Mesendoderm (in vitro differentiated cells): ENCODE results near the gene MRM2. TPM values are rescaled to one million over a fixed set of nuclear protein-coding genes. Genes with fewer than 3 reads are reported as not detected.

ENCODE experiments used
- DNase-seq: peaks from one replicate; pipeline ENCODE4 v3.0.0; 2013
- H2AK5ac ChIP-seq: 2 replicates; pipeline ENCODE4 v1.6.1; 2013; ENCODE audit warnings: low read length, inconsistent platforms
- H2BK120ac ChIP-seq: 2 replicates; pipeline ENCODE4 v1.6.1; 2013; ENCODE audit warnings: low read depth, mild to moderate bottlenecking, low read length, moderate library complexity, mixed read lengths
- H2BK15ac ChIP-seq: replicated peaks from 2 replicates; pipeline ENCODE4 v1.6.1; 2013; ENCODE audit warnings: low read depth, mild to moderate bottlenecking, moderate library complexity
- H2BK5ac ChIP-seq: 2 replicates; pipeline ENCODE4 v1.6.1; 2013; ENCODE audit warnings: low read length, inconsistent platforms
- H3K18ac ChIP-seq: 2 replicates; pipeline ENCODE4 v1.6.1; 2013; ENCODE audit warnings: mild to moderate bottlenecking, low read length, mixed read lengths
- H3K23ac ChIP-seq: one replicate; pipeline ENCODE4 v1.6.1; 2013; ENCODE audit warnings: low read length
- H3K27ac ChIP-seq: 2 replicates; pipeline ENCODE4 v1.5.1; 2013; ENCODE audit warnings: low read depth, mild to moderate bottlenecking, inconsistent platforms, low read length, moderate library complexity
- H3K27me3 ChIP-seq: 2 replicates; pipeline ENCODE4 v1.6.1; 2013; ENCODE audit warnings: low read length, control low read depth, mild to moderate bottlenecking, inconsistent platforms; ENCODE audit not compliant: insufficient read depth, poor library complexity
- H3K36me3 ChIP-seq: 2 replicates; pipeline ENCODE4 v1.6.1; 2013; ENCODE audit warnings: low read length, inconsistent platforms; ENCODE audit not compliant: control insufficient read depth, insufficient read depth
- H3K4ac ChIP-seq: one replicate; pipeline ENCODE4 v1.6.1; 2013; ENCODE audit warnings: low read depth, mild to moderate bottlenecking, low read length, moderate library complexity
- H3K4me1 ChIP-seq: 2 replicates; pipeline ENCODE4 v1.6.1; 2013; ENCODE audit warnings: low read depth, low read length, inconsistent platforms; ENCODE audit not compliant: control insufficient read depth
- H3K4me2 ChIP-seq: 2 replicates; pipeline ENCODE4 v1.6.1; 2013; ENCODE audit warnings: low read length
- H3K4me3 ChIP-seq: 2 replicates; pipeline ENCODE4 v1.5.1; 2013; ENCODE audit warnings: mild to moderate bottlenecking, low read length
- H3K56ac ChIP-seq: one replicate; pipeline ENCODE4 v1.6.1; 2013; ENCODE audit warnings: low read length
- H3K79me1 ChIP-seq: 2 replicates; pipeline ENCODE4 v1.6.1; 2013; ENCODE audit warnings: low read length, inconsistent platforms
- H3K79me2 ChIP-seq: 2 replicates; pipeline ENCODE4 v1.6.1; 2013; ENCODE audit warnings: mild to moderate bottlenecking, low read length; ENCODE audit not compliant: control insufficient read depth, insufficient read depth
- H3K9ac ChIP-seq: 2 replicates; pipeline ENCODE4 v1.6.1; 2013; ENCODE audit warnings: low read length, inconsistent platforms
- H4K5ac ChIP-seq: one replicate; pipeline ENCODE4 v1.6.1; 2013; ENCODE audit warnings: low read length
- H4K8ac ChIP-seq: one replicate; pipeline ENCODE4 v1.6.1; 2013; ENCODE audit warnings: low read depth, mild to moderate bottlenecking, control low read depth, low read length, moderate library complexity
- WGBS: extraction: QIAGEN DNeasy Blood & Tissue Kit; methylation state at CpG from one replicate; pipeline ENCODE4 v1.1.7; 2013; ENCODE audit warnings: low lambda C conversion rate, missing lambda C conversion rate; ENCODE audit not compliant: insufficient coverage; ENCODE audit errors: extremely low coverage; 5-methylcytosine and 5-hydroxymethylcytosine counted together
- polyA plus RNA-seq, 2 experiments: library from polyadenylated mRNA; stranded (reverse); fragments of 200-250 nt; gene quantifications; one replicate each; pipeline ENCODE4 v1.2.3, GENCODE V29; 2013

The MRM2 gene
- 34.2 TPM for polyA plus RNA-seq (2013, experiment 1 of 2)
- 35.2 TPM for polyA plus RNA-seq (2013, experiment 2 of 2)

DNA sequence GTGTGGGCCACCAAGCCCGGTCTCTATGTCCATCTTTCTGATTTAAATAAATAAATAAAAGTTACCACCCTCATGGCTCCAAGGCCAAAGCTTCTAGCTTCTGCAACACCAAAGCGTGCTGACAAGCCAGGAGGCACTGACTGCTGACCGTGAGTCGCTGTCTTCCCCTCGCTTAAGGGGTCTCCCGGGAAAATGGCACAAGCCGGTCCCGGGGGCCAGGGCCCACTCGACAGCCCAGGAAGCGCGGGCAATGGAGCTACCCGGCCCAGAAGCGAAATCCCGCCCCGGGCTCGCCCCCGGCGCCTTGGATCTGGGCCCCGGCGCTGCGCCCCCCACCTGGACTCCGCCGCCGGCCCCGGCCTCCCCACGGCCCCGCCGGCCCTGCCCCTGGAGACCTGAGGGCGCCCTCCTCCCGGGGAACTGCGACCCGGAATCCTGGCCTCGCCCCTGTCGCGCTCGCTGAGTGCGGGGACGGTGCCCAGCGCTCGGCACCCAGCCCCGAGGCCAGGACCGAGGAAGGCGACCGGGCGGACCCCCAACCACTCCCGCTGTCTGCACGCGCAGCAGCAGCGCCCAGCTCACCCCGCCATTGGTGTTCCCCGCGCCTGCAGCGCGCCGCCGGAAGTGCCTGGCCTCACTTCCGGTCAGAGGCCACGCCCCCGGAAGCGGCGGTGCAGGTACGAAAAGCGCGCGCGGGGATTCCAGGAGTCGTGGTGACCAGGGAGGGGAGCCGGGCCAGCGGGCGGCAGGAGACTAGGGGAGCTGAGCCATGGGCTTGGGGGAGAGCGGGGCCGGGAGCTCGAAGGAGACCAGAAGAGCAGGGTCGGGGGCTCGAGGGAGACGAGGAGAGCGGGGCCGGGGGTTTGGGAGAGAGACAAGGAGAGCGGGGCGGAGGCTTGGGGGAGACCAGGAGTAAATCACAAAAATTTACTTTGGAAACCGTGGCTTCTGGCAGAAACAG is at the start of gene MRM2, which contains the start of gene NUDT1:
TSS of gene MRM2 (minus strand) at position 626 of the 961 bp plus-strand sequence. CDS start at position 590, 36 bp downstream.
TSS of gene NUDT1 (plus strand) at position 647 of the 961 bp plus-strand sequence. CDS start 2,349 bp downstream, outside the sequence.
- Histone ChIP-seq H3K18ac (peak within 1 kb of the TSS; percentile 98), H2AK5ac (no peak within 1 kb of the TSS), H2BK120ac (no peak within 1 kb of the TSS), H3K23ac (no peak within 1 kb of the TSS), H3K79me2 (peaks cover 14% of the 10 kb centered on the region), H3K79me1 (peaks cover 5% of the 10 kb centered on the region), H2BK15ac (no peak within 1 kb of the TSS), H3K56ac (peak within 1 kb of the TSS; percentile 98), H3K4me1 (no peaks in the 10 kb centered on the region), H3K9ac (peak within 1 kb of the TSS; percentile 82), H2BK5ac (no peak within 1 kb of the TSS), H3K4me3 (peak within 1 kb of the TSS; percentile 93), H3K27ac (no peak within 1 kb of the TSS), H3K27me3 (no peaks in the 10 kb centered on the region), H3K36me3 (peaks cover 6% of the 10 kb centered on the region), H4K8ac (peak within 1 kb of the TSS; percentile 97), H3K4me2 (peak within 1 kb of the TSS; percentile 83), H4K5ac (no peak within 1 kb of the TSS), H3K4ac (peak within 1 kb of the TSS; percentile 41)
- no CpG with 5 or more reads among the region's 81 CpGs for WGBS
- peak; percentile 86 for DNase-seq

DNA sequence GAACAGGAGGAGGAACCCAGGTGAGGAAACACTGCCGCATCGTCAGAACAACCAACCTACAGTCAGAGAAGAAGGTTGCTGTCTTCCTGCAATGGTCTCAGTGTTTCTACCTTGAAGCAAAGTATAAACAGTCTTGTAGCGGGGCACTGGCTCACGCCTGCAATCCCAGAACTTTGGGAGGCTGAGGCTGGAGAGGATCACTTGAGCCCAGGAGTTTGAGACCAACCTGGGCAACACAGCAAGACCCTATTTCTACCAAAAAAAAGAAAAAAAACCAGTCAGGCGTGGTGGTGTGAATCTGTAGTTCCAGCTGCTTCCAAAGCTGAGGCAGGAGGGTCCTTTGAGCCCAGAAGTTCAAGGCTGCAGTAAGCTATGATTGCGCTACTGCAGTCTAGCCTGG is 48.9 kb upstream of the MRM2 start:
- H3K36me3 ChIP-seq: no peaks in the 10 kb centered on the region
- no CpG with 5 or more reads among the region's 6 CpGs for WGBS
- H3K4me2 ChIP-seq: no peak overlapping the region
- no peak overlapping the region for H2BK120ac ChIP-seq
- no peaks in the 10 kb centered on the region for H3K79me2 ChIP-seq
- H3K27ac ChIP-seq: no peak overlapping the region
- H3K79me1 ChIP-seq: no peaks in the 10 kb centered on the region
- no peak for DNase-seq
- no peaks in the 10 kb centered on the region for H3K4me1 ChIP-seq
- H2BK5ac ChIP-seq: no peak overlapping the region
- no peak overlapping the region for H3K23ac ChIP-seq
- no peak overlapping the region for H3K18ac ChIP-seq
- H4K5ac ChIP-seq: no peak overlapping the region
- H3K9ac ChIP-seq: no peak overlapping the region
- H3K56ac ChIP-seq: no peak overlapping the region
- H3K4ac ChIP-seq: no peak overlapping the region
- H3K4me3 ChIP-seq: no peak overlapping the region
- H2BK15ac ChIP-seq: no peak overlapping the region
- no peak overlapping the region for H4K8ac ChIP-seq
- H2AK5ac ChIP-seq: no peak overlapping the region
- no peaks in the 10 kb centered on the region for H3K27me3 ChIP-seq

DNA sequence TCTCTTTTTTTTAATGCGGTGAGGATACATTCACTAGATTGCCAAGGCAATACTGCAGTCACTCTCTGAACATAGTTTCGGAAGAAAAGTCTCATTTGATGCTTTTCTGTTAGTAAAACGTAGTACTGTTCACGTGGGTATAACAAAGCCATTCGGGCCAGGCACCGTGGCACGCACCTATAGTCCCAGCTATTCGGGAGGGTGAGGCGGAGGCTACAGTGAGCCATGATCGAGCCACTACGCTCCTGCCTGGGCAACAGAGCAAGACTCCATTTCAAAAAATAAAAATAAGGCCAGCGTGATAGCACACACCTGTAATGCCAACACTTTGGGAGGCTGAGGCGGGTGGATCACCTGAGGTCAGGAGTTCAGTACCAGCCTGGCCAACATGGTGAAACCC is 47.6 kb upstream of the MRM2 start:
- H3K9ac ChIP-seq: no peak overlapping the region
- H3K4me3 ChIP-seq: no peak overlapping the region
- H3K56ac ChIP-seq: no peak overlapping the region
- H3K18ac ChIP-seq: no peak overlapping the region
- no peak overlapping the region for H4K8ac ChIP-seq
- no peak overlapping the region for H2BK120ac ChIP-seq
- DNase-seq: no peak
- no peak overlapping the region for H2BK15ac ChIP-seq
- H2BK5ac ChIP-seq: no peak overlapping the region
- no peak overlapping the region for H3K4me2 ChIP-seq
- no peak overlapping the region for H2AK5ac ChIP-seq
- no peaks in the 10 kb centered on the region for H3K79me2 ChIP-seq
- H3K36me3 ChIP-seq: no peaks in the 10 kb centered on the region
- H3K79me1 ChIP-seq: no peaks in the 10 kb centered on the region
- H3K23ac ChIP-seq: no peak overlapping the region
- H3K27ac ChIP-seq: no peak overlapping the region
- no peak overlapping the region for H4K5ac ChIP-seq
- no peak overlapping the region for H3K4ac ChIP-seq
- no peaks in the 10 kb centered on the region for H3K4me1 ChIP-seq
- no CpG with 5 or more reads among the region's 13 CpGs for WGBS
- no peaks in the 10 kb centered on the region for H3K27me3 ChIP-seq

DNA sequence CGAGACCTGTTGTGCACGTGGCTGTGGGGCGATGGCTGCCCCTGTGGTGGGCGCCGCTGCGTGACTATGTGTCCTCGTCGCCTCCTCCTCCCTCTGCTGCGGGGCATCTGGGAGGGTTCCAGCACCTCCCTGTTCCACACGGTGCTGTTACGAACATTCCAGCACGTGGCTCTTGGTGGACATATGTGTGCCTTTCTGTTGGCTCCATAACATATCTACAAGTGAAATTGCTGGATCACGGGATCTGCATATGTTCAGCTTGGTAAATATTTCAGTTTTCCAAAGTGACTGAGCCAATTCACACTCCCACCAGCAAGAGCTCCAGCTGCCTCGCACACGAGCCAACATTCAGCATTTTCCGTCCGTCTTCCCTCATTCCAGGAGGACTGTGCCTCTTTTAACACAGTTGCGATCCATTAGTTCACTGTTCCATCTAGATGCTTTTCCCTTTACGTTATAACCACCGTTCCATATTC is 47.1 kb upstream of the MRM2 start:
- Histone ChIP-seq H3K18ac (no peak overlapping the region), H3K4me2 (no peak overlapping the region), H3K56ac (no peak overlapping the region), H3K4me1 (no peaks in the 10 kb centered on the region), H3K36me3 (no peaks in the 10 kb centered on the region), H3K27ac (no peak overlapping the region), H2BK15ac (no peak overlapping the region), H4K8ac (no peak overlapping the region), H3K79me1 (no peaks in the 10 kb centered on the region), H4K5ac (no peak overlapping the region), H3K9ac (no peak overlapping the region), H3K4me3 (no peak overlapping the region), H3K27me3 (no peaks in the 10 kb centered on the region), H3K23ac (no peak overlapping the region), H2BK5ac (no peak overlapping the region), H2BK120ac (no peak overlapping the region), H3K79me2 (no peaks in the 10 kb centered on the region), H3K4ac (no peak overlapping the region), H2AK5ac (no peak overlapping the region)
- no CpG with 5 or more reads among the region's 20 CpGs for whole genome bisulfite sequencing
- DNase-seq: no peak

DNA sequence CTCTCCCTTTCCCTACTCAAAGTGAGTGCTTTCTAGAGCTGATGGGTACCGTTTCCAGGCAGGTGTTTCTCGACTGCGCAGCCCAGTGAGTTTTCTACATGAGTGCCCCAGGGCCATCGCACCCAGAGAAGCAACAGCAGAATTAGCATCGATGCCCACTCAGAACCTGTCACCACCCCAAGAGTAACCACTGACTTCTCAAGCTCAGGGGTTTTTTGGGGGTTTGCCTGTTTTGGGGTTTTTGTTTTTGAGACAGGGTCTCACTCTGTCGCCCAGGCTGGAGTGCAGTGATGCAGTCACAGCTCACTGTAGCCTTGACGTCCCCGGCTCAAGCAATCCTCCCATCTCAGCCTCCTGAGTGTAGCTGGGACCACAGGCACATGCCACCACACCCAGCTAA is 46.5 kb upstream of the MRM2 start:
- Histone ChIP-seq H2BK15ac (no peak overlapping the region), H3K27me3 (no peaks in the 10 kb centered on the region), H3K23ac (no peak overlapping the region), H3K36me3 (no peaks in the 10 kb centered on the region), H3K56ac (no peak overlapping the region), H3K9ac (no peak overlapping the region), H3K4me2 (no peak overlapping the region), H3K79me1 (no peaks in the 10 kb centered on the region), H2AK5ac (no peak overlapping the region), H2BK120ac (no peak overlapping the region), H3K4ac (no peak overlapping the region), H3K18ac (no peak overlapping the region), H4K8ac (no peak overlapping the region), H4K5ac (no peak overlapping the region), H3K4me3 (no peak overlapping the region), H2BK5ac (no peak overlapping the region), H3K79me2 (no peaks in the 10 kb centered on the region), H3K4me1 (no peaks in the 10 kb centered on the region), H3K27ac (no peak overlapping the region)
- WGBS: no CpG with 5 or more reads among the region's 8 CpGs
- DNase-seq: no peak
